Stomach (tissue), 9 donors: ENCODE results near the gene SPRR1B. TPM values are rescaled to one million over a fixed set of nuclear protein-coding genes. Genes with fewer than 3 reads are reported as not detected.

Source experiments
- DNase-seq, 2 donors: peaks; one replicate each; pipeline versions ENCODE4 v3.0.0 to v3.0.0-alpha.2; 2013 to 2019
- H3K27ac ChIP-seq, 5 donors: fragments of 200-600 bp in 4 of 5; sonication (generic) in 4 of 5; one replicate each; pipeline ENCODE4 v1.5.1; 2013 to 2019; ENCODE audit warnings: mild to moderate bottlenecking in 1 of 5, moderate library complexity in 1 of 5
- H3K27me3 ChIP-seq, 3 donors: fragments of 200-600 bp; sonication (generic); one replicate each; pipeline ENCODE4 v1.5.1; 2017 to 2019; ENCODE audit warnings: mixed run types in 1 of 3
- H3K36me3 ChIP-seq, 4 donors: fragments of 200-600 bp; sonication (generic); 1 replicate in 3 of 4; 2 replicates in 1 of 4; pipeline ENCODE4 v1.5.1; 2016 to 2019
- H3K4me1 ChIP-seq, 4 donors: fragments of 200-600 bp; sonication (generic); one replicate each; pipeline ENCODE4 v1.5.1; 2016 to 2019
- H3K4me3 ChIP-seq, 4 donors: fragments of 200-600 bp; sonication (generic) in 3 of 4; one replicate each; pipeline ENCODE4 v1.5.1; 2016 to 2019; ENCODE audit warnings: mild to moderate bottlenecking in 1 of 4
- H3K9me3 ChIP-seq, 4 donors: fragments of 200-600 bp; sonication (generic); one replicate each; pipeline ENCODE4 v1.5.1; 2016 to 2019
- EP300 ChIP-seq: sonication (generic); formaldehyde crosslinking; IDR thresholded peaks from one replicate; pipeline ENCODE4 v1.6.1; 2017; ENCODE audit warnings: antibody characterized with exemption
- POLR2A ChIP-seq, 4 donors: fragments of 450-650 bp; IDR thresholded peaks; one replicate each; pipeline ENCODE4 v1.6.1; 2016; ENCODE audit warnings: antibody characterized with exemption in 4 of 4, control low read depth in 2 of 4, mild to moderate bottlenecking in 1 of 4, moderate library complexity in 1 of 4
- POLR2AphosphoS5 ChIP-seq, 3 donors: sonication (generic); formaldehyde crosslinking; IDR thresholded peaks; one replicate each; pipeline ENCODE4 v1.6.1; 2016; ENCODE audit warnings: antibody characterized with exemption in 3 of 3
- WGBS, 5 donors: extraction: QIAGEN DNeasy Blood & Tissue Kit in 3 of 5; methylation state at CpG; one replicate each; pipeline versions ENCODE4 v1.1.5 to v1.1.7; 2013 to 2018; 5-methylcytosine and 5-hydroxymethylcytosine counted together
- intact Hi-C: fragments of 100-400 bp; cut with DNase I; formaldehyde crosslinking; loops from one replicate; pipeline ENCODE4 v1.15.1; 2023; ENCODE audit warnings: low total_unique reads
- polyA plus RNA-seq, 3 donors: library from polyadenylated mRNA; stranded (reverse); fragments of 200-250 nt; gene quantifications; one replicate each; pipeline ENCODE4 v1.2.3, GENCODE V29; 2013
- small RNA-seq, 4 donors: library from RNA; depleted of rRNA; stranded (forward); fragments of <200 nt; gene quantifications; one replicate each; pipeline ENCODE3, GENCODE V24; 2016
- total RNA-seq, 5 donors: library from RNA; depleted of rRNA; stranded (reverse); fragments of >200 nt; gene quantifications; one replicate each; pipeline versions ENCODE4 v1.1.0 to v1.2.3, GENCODE V29; 2014 to 2016
- TF ChIP-seq, protein P1 (sequence below), 7 experiments: fragments of 450-650 bp in 4 of 7; fragments of 200-600 bp in 3 of 7; sonication (generic) in 3 of 7; IDR thresholded peaks; one replicate each; pipeline ENCODE4 v1.5.1; 2016 to 2019; ENCODE audit warnings: antibody characterized with exemption in 7 of 7, control low read depth in 2 of 7, mild to moderate bottlenecking in 1 of 7
- donor health status: healthy with polysubstance abuse.
- donor health status: Bipolar disorder and iron deficiency.
- donor health status: healthy.

Gene SPRR1B
- total and polyA plus RNA-seq, 8 donors: 6.1 to 122 TPM; not detected in 6

DNA sequence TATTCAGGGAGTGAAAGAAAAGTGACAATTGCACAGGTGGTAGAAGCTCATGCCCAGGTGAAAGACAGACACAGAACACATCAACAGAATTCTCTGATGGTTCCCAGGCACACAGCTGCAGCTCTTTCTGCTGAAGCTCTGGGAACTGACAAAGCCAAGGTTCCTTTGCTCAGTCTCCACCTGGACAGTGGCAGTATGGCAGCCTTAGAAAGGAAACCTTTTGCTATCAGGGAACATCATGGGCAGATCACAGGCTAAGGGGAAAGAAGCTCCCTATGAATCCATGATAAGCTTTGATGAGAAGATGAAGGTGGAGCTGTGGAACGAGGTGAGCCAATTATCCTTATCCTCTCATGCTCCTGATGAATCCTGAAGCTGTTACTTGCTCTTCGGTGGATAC lies 39.2 kb downstream of the SPRR1B start:
- 54 to 70% (median 60%) methylated on average over 2 of the region's 2 CpGs for WGBS, 5 donors
- intact Hi-C loops: no loop called here
- Histone ChIP-seq H3K4me1 (no peaks in the 10 kb centered on the region), H3K9me3 (no peaks in the 10 kb centered on the region), H3K27me3 (no peaks in the 10 kb centered on the region), H3K36me3 (no peaks in the 10 kb centered on the region), H3K27ac (no peak overlapping the region), H3K4me3 (no peak overlapping the region)
- no peak for DNase-seq
- TF ChIP-seq, protein P1, sequence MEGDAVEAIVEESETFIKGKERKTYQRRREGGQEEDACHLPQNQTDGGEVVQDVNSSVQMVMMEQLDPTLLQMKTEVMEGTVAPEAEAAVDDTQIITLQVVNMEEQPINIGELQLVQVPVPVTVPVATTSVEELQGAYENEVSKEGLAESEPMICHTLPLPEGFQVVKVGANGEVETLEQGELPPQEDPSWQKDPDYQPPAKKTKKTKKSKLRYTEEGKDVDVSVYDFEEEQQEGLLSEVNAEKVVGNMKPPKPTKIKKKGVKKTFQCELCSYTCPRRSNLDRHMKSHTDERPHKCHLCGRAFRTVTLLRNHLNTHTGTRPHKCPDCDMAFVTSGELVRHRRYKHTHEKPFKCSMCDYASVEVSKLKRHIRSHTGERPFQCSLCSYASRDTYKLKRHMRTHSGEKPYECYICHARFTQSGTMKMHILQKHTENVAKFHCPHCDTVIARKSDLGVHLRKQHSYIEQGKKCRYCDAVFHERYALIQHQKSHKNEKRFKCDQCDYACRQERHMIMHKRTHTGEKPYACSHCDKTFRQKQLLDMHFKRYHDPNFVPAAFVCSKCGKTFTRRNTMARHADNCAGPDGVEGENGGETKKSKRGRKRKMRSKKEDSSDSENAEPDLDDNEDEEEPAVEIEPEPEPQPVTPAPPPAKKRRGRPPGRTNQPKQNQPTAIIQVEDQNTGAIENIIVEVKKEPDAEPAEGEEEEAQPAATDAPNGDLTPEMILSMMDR (IDR thresholded peaks at IDR 0.05): no peak
- no peak for TF ChIP-seq POLR2A (IDR thresholded peaks at IDR 0.05)
- no peak for TF ChIP-seq POLR2AphosphoS5 (IDR thresholded peaks at IDR 0.05)
- no peak for TF ChIP-seq EP300

DNA sequence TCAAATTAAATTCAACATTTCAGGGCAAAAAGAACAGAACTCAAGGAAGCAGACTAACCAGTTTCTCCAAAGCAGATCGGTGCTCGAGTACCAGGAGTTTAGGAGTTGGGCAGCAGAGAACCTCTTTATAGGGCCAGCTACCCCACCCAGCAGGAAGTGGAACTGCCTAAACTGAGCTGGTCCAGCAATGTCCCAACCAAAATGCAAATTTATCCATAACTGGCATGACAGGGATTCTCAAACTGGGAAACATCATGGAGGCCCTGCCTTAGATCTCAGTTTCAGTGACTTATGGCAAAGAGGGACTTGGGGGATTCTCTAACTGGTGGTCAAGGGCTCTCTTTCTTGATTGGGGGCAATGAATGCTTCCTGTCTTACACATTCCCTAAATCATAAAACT lies 40.5 kb downstream of the SPRR1B start, which contains the start of gene SPRR2B:
TSS of gene SPRR2B (minus strand) at position 101 of the 400 bp plus-strand sequence. CDS start 772 bp downstream, outside the sequence.
- TF ChIP-seq POLR2A (IDR thresholded peaks at IDR 0.05) (no peak), EP300 (no peak), POLR2AphosphoS5 (IDR thresholded peaks at IDR 0.05) (no peak)
- TF ChIP-seq, protein P1 (IDR thresholded peaks at IDR 0.05): no peak
- Histone ChIP-seq H3K4me3 (no peak within 1 kb of the TSS), H3K27ac (no peak within 1 kb of the TSS), H3K4me1 (no peaks in the 10 kb centered on the region), H3K36me3 (no peaks in the 10 kb centered on the region), H3K27me3 (no peaks in the 10 kb centered on the region), H3K9me3 (no peaks in the 10 kb centered on the region)
- 33 to 94% (median 74%) methylated on average over 2 of the region's 2 CpGs for WGBS, 5 donors
- no peak for DNase-seq
- intact Hi-C loops: no loop called here

DNA sequence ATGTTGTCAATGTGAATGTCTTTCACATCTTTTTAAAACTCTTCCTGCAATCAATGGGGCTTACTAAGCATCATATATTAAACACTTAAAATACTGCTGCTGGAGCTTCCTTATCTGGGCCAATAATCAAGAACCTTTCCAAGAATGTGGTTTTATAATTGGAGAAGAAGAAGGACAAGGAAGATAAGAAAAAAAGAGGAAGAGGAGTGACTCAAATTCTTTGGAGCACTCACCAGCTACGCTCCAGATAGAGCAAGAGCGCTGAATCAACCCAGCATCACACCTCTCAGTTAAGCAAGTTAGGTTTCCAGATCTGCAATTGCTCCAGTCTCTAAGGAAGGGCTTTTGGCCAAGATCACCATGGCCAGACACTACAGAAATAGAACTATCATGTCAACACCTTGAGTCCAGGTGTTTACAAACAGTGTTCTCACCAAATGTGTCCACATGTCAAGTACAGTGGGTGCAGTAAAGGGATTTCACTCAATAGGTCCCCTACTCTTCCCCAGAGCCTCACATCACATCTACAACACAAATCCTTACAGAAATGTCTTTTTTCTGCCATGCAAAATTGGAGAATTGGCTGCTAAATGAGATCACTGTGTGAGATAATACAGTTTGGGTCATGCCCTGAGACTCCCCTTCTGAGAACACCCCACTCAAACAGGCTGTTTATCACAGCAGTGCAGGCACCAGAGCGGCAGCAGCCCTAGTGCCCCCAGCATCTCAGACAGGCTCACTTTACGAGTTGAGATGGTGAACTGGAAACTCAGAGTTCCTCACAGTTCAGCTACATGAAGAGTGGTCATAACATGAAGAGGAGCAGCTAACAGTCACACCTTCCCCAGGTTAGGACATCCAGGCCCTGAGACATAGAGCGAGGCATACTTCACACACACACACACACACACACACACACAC lies 42.1 kb downstream of the SPRR1B start:
- WGBS, 5 donors: 77 to 89% (median 81%) methylated on average over 4 to 5 of the region's 5 CpGs
- no peaks in the 10 kb centered on the region for H3K4me1 ChIP-seq
- H3K27ac ChIP-seq: no peak overlapping the region
- H3K9me3 ChIP-seq: no peaks in the 10 kb centered on the region
- no peak for TF ChIP-seq EP300
- no peak for TF ChIP-seq POLR2AphosphoS5 (IDR thresholded peaks at IDR 0.05)
- TF ChIP-seq, protein P1 (IDR thresholded peaks at IDR 0.05): no peak
- no peak for TF ChIP-seq POLR2A (IDR thresholded peaks at IDR 0.05)
- H3K4me3 ChIP-seq: no peak overlapping the region
- intact Hi-C loops: no loop called here
- H3K27me3 ChIP-seq: no peaks in the 10 kb centered on the region
- no peaks in the 10 kb centered on the region for H3K36me3 ChIP-seq
- DNase-seq: no peak

DNA sequence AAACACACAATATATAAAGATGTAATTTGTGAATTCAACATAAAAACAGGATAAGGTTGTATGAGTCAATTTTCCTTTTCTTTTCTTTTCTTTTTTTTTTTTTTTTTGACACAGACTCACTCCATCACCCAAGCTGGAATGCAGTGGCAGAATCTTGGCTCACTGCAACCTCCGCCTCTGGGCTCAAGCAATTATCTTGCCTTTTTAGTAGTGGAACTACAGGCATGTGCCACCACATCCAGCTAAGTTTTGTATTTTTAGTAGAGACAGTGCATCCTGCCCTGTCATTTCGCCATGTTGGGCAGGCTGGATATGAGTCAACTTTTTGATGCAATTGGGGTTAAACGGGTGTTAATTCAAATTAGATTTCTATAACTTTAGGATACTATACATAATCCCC lies 50.7 kb downstream of the SPRR1B start:
- no peaks in the 10 kb centered on the region for H3K4me1 ChIP-seq
- H3K4me3 ChIP-seq: no peak overlapping the region
- H3K36me3 ChIP-seq: no peaks in the 10 kb centered on the region
- no peak overlapping the region for H3K27ac ChIP-seq
- 80 to 91% (median 86%) methylated on average over 3 of the region's 3 CpGs for WGBS, 5 donors
- intact Hi-C loops: no loop called here
- H3K9me3 ChIP-seq: peaks cover 0 to under 1% (median 0%) of the 10 kb centered on the region in 4 donors
- TF ChIP-seq EP300: no peak
- no peak for TF ChIP-seq POLR2A (IDR thresholded peaks at IDR 0.05)
- TF ChIP-seq, protein P1 (IDR thresholded peaks at IDR 0.05): no peak
- no peak for TF ChIP-seq POLR2AphosphoS5 (IDR thresholded peaks at IDR 0.05)
- no peaks in the 10 kb centered on the region for H3K27me3 ChIP-seq
- no peak for DNase-seq

Small RNA genes lying within 50 kb of the gene (small RNA-seq; reads per million reads assigned to genes)
- gene AL356867.1: 0 reads per million in 4 donors
- gene RF00322: 0 reads per million in 4 donors
- 0 reads per million in 4 donors for gene SPRR1A

Other genes with a start within 250 kb of the SPRR1B start
- not detected for gene LCE1E, start 244.9 kb upstream of the SPRR1B start, total RNA-seq
- gene LCE1E, start 244.9 kb upstream of the SPRR1B start, polyA plus RNA-seq: not detected
- not detected for gene LCE1D, start 234.5 kb upstream of the SPRR1B start, total RNA-seq
- not detected for gene LCE1D, start 234.5 kb upstream of the SPRR1B start, polyA plus RNA-seq
- gene LCE1C, start 224.6 kb upstream of the SPRR1B start, total RNA-seq: not detected
- gene LCE1C, start 224.6 kb upstream of the SPRR1B start, polyA plus RNA-seq: under 1 TPM in 1 of 3 donors, not detected in 2; 0.23 TPM
- not detected for gene LCE1B, start 219.2 kb upstream of the SPRR1B start, total RNA-seq
- gene LCE1B, start 219.2 kb upstream of the SPRR1B start, polyA plus RNA-seq: not detected
- not detected for gene LCE1A, start 203.7 kb upstream of the SPRR1B start, total RNA-seq
- not detected for gene LCE1A, start 203.7 kb upstream of the SPRR1B start, polyA plus RNA-seq
- not detected for gene LCE6A, start 188.3 kb upstream of the SPRR1B start, total RNA-seq
- gene LCE6A, start 188.3 kb upstream of the SPRR1B start, polyA plus RNA-seq: not detected
- gene LCE7A, start 171.2 kb upstream of the SPRR1B start, total RNA-seq: not detected
- gene LCE7A, start 171.2 kb upstream of the SPRR1B start, polyA plus RNA-seq: not detected
- not detected for gene SMCP, start 152.9 kb upstream of the SPRR1B start, total RNA-seq
- gene SMCP, start 152.9 kb upstream of the SPRR1B start, polyA plus RNA-seq: not detected
- gene IVL, start 122.7 kb upstream of the SPRR1B start, total RNA-seq: not detected
- gene IVL, start 122.7 kb upstream of the SPRR1B start, polyA plus RNA-seq: 10 to 100 TPM in 1 of 3 donors, not detected in 2; 11.5 TPM
- gene SPRR5, start 84.0 kb upstream of the SPRR1B start, total RNA-seq: not detected
- 1 to 10 TPM in 1 of 3 donors, not detected in 2; 1.0 TPM for gene SPRR5, start 84.0 kb upstream of the SPRR1B start, polyA plus RNA-seq
- not detected for gene SPRR4, start 60.6 kb upstream of the SPRR1B start, total RNA-seq
- gene SPRR4, start 60.6 kb upstream of the SPRR1B start, polyA plus RNA-seq: not detected
- gene SPRR1A, start 47.1 kb upstream of the SPRR1B start, total RNA-seq: not detected
- 100 to 1,000 TPM in 1 of 3 donors, not detected in 2; 123 TPM for gene SPRR1A, start 47.1 kb upstream of the SPRR1B start, polyA plus RNA-seq
- gene SPRR3, start 29.5 kb upstream of the SPRR1B start, total RNA-seq: 1 to 10 TPM in 1 of 5 donors, not detected in 4; 3.1 TPM
- 100 to 1,000 TPM in 1 of 3 donors, 10 to 100 TPM in 1, not detected in 1; 12.8 to 932 TPM for gene SPRR3, start 29.5 kb upstream of the SPRR1B start, polyA plus RNA-seq
- not detected for gene SPRR2D, start 9.9 kb downstream of the SPRR1B start, total RNA-seq
- 10 to 100 TPM in 1 of 3 donors, not detected in 2; 68.2 TPM for gene SPRR2D, start 9.9 kb downstream of the SPRR1B start, polyA plus RNA-seq
- not detected for gene SPRR2A, start 26.3 kb downstream of the SPRR1B start, total RNA-seq
- gene SPRR2A, start 26.3 kb downstream of the SPRR1B start, polyA plus RNA-seq: 100 to 1,000 TPM in 1 of 3 donors, 1 to 10 TPM in 2; 1.9 to 190 (median 2.7) TPM
- gene SPRR2B, start 40.4 kb downstream of the SPRR1B start, total RNA-seq: not detected
- under 1 TPM in 1 of 3 donors, not detected in 2; 0.55 TPM for gene SPRR2B, start 40.4 kb downstream of the SPRR1B start, polyA plus RNA-seq
- gene SPRR2E, start 63.3 kb downstream of the SPRR1B start, total RNA-seq: 10 to 100 TPM in 1 of 5 donors, not detected in 4; 54.8 TPM
- gene SPRR2E, start 63.3 kb downstream of the SPRR1B start, polyA plus RNA-seq: 10 to 100 TPM in 1 of 3 donors, not detected in 2; 27.4 TPM
- not detected for gene SPRR2F, start 82.3 kb downstream of the SPRR1B start, total RNA-seq
- 10 to 100 TPM in 1 of 3 donors, 1 to 10 TPM in 1, under 1 TPM in 1; 0.62 to 11.5 (median 1.5) TPM for gene SPRR2F, start 82.3 kb downstream of the SPRR1B start, polyA plus RNA-seq
- gene SPRR2G, start 119.7 kb downstream of the SPRR1B start, total RNA-seq: not detected
- under 1 TPM in 1 of 3 donors, not detected in 2; 0.75 TPM for gene SPRR2G, start 119.7 kb downstream of the SPRR1B start, polyA plus RNA-seq
- gene LELP1, start 172.2 kb downstream of the SPRR1B start, total RNA-seq: not detected
- not detected for gene LELP1, start 172.2 kb downstream of the SPRR1B start, polyA plus RNA-seq
- not detected for gene PRR9, start 186.4 kb downstream of the SPRR1B start, total RNA-seq
- gene PRR9, start 186.4 kb downstream of the SPRR1B start, polyA plus RNA-seq: not detected
- not detected for gene LORICRIN, start 228.5 kb downstream of the SPRR1B start, total RNA-seq
- gene LORICRIN, start 228.5 kb downstream of the SPRR1B start, polyA plus RNA-seq: not detected